22Rv1 (cell line): ENCODE results near the gene MSMB.

Experiments
- H3K27ac ChIP-seq: fragments of 450-650 bp; 2 replicates; pipeline ENCODE4 v1.5.1; 2017
- CTCF ChIP-seq: fragments of 450-650 bp; IDR thresholded peaks from 2 replicates; pipeline ENCODE4 v1.5.1; 2017; ENCODE audit warnings: mild to moderate bottlenecking
- ZFX ChIP-seq: fragments of 450-650 bp; IDR thresholded peaks from 2 replicates; pipeline ENCODE4 v1.6.1; 2017; ENCODE audit warnings: antibody characterized with exemption, borderline replicate concordance

MSMB gene

GRCh38 chr10:46028584-46029460 is 17.2 kb downstream of the MSMB start:
- TF ChIP-seq ZFX (no peak), CTCF (peak; percentile 83)
- H3K27ac ChIP-seq = peak overlapping the region; percentile 85

- H3K27ac ChIP-seq = no peak overlapping the region
- TF ChIP-seq ZFX (no peak), CTCF (no peak)
Measured at GRCh38 chr10:46026106-46026505, 20.0 kb downstream of the MSMB start.

- TF ChIP-seq ZFX = no peak
- TF ChIP-seq CTCF = no peak
- H3K27ac ChIP-seq = no peak overlapping the region
Measured at GRCh38 chr10:46025406-46025805, 20.7 kb downstream of the MSMB start.

GRCh38 chr10:46024948-46025347 is 21.1 kb downstream of the MSMB start:
- H3K27ac ChIP-seq = no peak overlapping the region
- TF ChIP-seq CTCF (no peak), ZFX (no peak)

GRCh38 chr10:46022978-46023702 is 22.9 kb downstream of the MSMB start:
- H3K27ac ChIP-seq = peak overlapping the region; percentile 18
- TF ChIP-seq CTCF (peak; percentile 41), ZFX (no peak)

- no peak overlapping the region for H3K27ac ChIP-seq
- TF ChIP-seq CTCF = no peak
- TF ChIP-seq ZFX = no peak
Measured at GRCh38 chr10:46020344-46020657, 25.8 kb downstream of the MSMB start.
